HEK293 (cell line): ENCODE results near the gene HOXB9.

ENCODE experiments used
- BCL11B ChIP-seq: fragments of 450-650 bp; formaldehyde crosslinking; IDR thresholded peaks from 2 replicates; pipeline ENCODE4 v1.5.1; 2016; ENCODE audit warnings: low read depth, missing biosample characterization, missing genetic modification characterization
- CTCF ChIP-seq: fragments of 450-650 bp; formaldehyde crosslinking; IDR thresholded peaks from 2 replicates; pipeline ENCODE4 v1.5.1; 2016; ENCODE audit warnings: missing biosample characterization, missing genetic modification characterization
- KLF8 ChIP-seq: fragments of 450-650 bp; formaldehyde crosslinking; IDR thresholded peaks from 2 replicates; pipeline ENCODE4 v1.5.1; 2016; ENCODE audit warnings: missing biosample characterization, missing genetic modification characterization
- MZF1 ChIP-seq: fragments of 450-650 bp; formaldehyde crosslinking; IDR thresholded peaks from 2 replicates; pipeline ENCODE4 v1.5.1; 2017; ENCODE audit warnings: missing biosample characterization, missing genetic modification characterization, borderline replicate concordance
- PRDM1 ChIP-seq: fragments of 450-650 bp; formaldehyde crosslinking; IDR thresholded peaks from 2 replicates; pipeline ENCODE4; 2016; ENCODE audit warnings: missing biosample characterization, missing genetic modification characterization
- SP2 ChIP-seq: fragments of 450-650 bp; formaldehyde crosslinking; IDR thresholded peaks from 2 replicates; pipeline ENCODE4 v1.5.1; 2016; ENCODE audit warnings: missing biosample characterization, missing genetic modification characterization
- ZBTB44 ChIP-seq: fragments of 450-650 bp; IDR thresholded peaks from 2 replicates; pipeline ENCODE4 v1.5.1; 2018; ENCODE audit warnings: missing biosample characterization, mild to moderate bottlenecking, missing genetic modification characterization
- ZNF138 ChIP-seq: fragments of 450-650 bp; formaldehyde crosslinking; IDR thresholded peaks from 2 replicates; pipeline ENCODE4 v1.5.1; 2016; ENCODE audit warnings: missing biosample characterization, missing genetic modification characterization, borderline replicate concordance
- ZNF146 ChIP-seq: fragments of 450-650 bp; formaldehyde crosslinking; IDR thresholded peaks from 2 replicates; pipeline ENCODE4 v1.5.1; 2016; ENCODE audit warnings: missing biosample characterization, missing genetic modification characterization
- ZNF16 ChIP-seq: fragments of 450-650 bp; formaldehyde crosslinking; IDR thresholded peaks from 2 replicates; pipeline ENCODE4 v1.5.1; 2016; ENCODE audit warnings: low read depth, missing biosample characterization, missing genetic modification characterization
- ZNF18 ChIP-seq: fragments of 450-650 bp; formaldehyde crosslinking; IDR thresholded peaks from 2 replicates; pipeline ENCODE4 v1.5.1; 2016; ENCODE audit warnings: missing biosample characterization, missing genetic modification characterization
- ZNF184 ChIP-seq: fragments of 450-650 bp; IDR thresholded peaks from 2 replicates; pipeline ENCODE4 v1.5.1; 2018; ENCODE audit warnings: missing biosample characterization, mild to moderate bottlenecking, missing genetic modification characterization
- ZNF248 ChIP-seq: fragments of 450-650 bp; formaldehyde crosslinking; IDR thresholded peaks from 2 replicates; pipeline ENCODE4 v1.5.1; 2017; ENCODE audit warnings: missing biosample characterization, missing genetic modification characterization
- ZNF26 ChIP-seq: fragments of 450-650 bp; formaldehyde crosslinking; IDR thresholded peaks from 2 replicates; pipeline ENCODE4 v1.5.1; 2016; ENCODE audit warnings: missing biosample characterization, missing genetic modification characterization
- ZNF391 ChIP-seq: fragments of 450-650 bp; formaldehyde crosslinking; IDR thresholded peaks from 2 replicates; pipeline ENCODE4 v1.5.1; 2016; ENCODE audit warnings: low read depth, missing biosample characterization, missing genetic modification characterization, borderline replicate concordance
- ZNF48 ChIP-seq: fragments of 450-650 bp; formaldehyde crosslinking; IDR thresholded peaks from 2 replicates; pipeline ENCODE4 v1.5.1; 2016; ENCODE audit warnings: missing biosample characterization, missing genetic modification characterization
- ZNF555 ChIP-seq: fragments of 450-650 bp; formaldehyde crosslinking; conservative IDR thresholded peaks from 2 replicates; pipeline ENCODE4 v1.5.1; 2017; ENCODE audit warnings: missing biosample characterization, mild to moderate bottlenecking, missing genetic modification characterization, inconsistent platforms
- ZNF560 ChIP-seq: fragments of 450-650 bp; formaldehyde crosslinking; IDR thresholded peaks from 2 replicates; pipeline ENCODE4 v1.5.1; 2017; ENCODE audit warnings: missing biosample characterization, missing genetic modification characterization, borderline replicate concordance
- ZNF623 ChIP-seq: fragments of 450-650 bp; formaldehyde crosslinking; IDR thresholded peaks from 2 replicates; pipeline ENCODE4 v1.5.1; 2016; ENCODE audit warnings: missing biosample characterization, missing genetic modification characterization
- ZNF747 ChIP-seq: fragments of 450-650 bp; formaldehyde crosslinking; IDR thresholded peaks from 2 replicates; pipeline ENCODE4 v1.5.1; 2016; ENCODE audit warnings: missing biosample characterization, missing genetic modification characterization
- ZNF76 ChIP-seq: fragments of 450-650 bp; formaldehyde crosslinking; IDR thresholded peaks from 2 replicates; pipeline ENCODE4; 2016; ENCODE audit warnings: low read depth, missing biosample characterization, missing genetic modification characterization, borderline replicate concordance
- ZNF837 ChIP-seq: fragments of 450-650 bp; formaldehyde crosslinking; IDR thresholded peaks from 2 replicates; pipeline ENCODE4 v1.5.1; 2016; ENCODE audit warnings: missing biosample characterization, missing genetic modification characterization
- TF ChIP-seq, protein P1 (sequence below): fragments of 450-650 bp; formaldehyde crosslinking; IDR thresholded peaks from 2 replicates; pipeline ENCODE4 v1.5.1; 2016; ENCODE audit warnings: missing biosample characterization, missing genetic modification characterization
- TF ChIP-seq, protein P2 (sequence below): fragments of 450-650 bp; formaldehyde crosslinking; IDR thresholded peaks from 2 replicates; pipeline ENCODE4 v1.5.1; 2017; ENCODE audit warnings: missing biosample characterization, missing genetic modification characterization
- TF ChIP-seq, protein P3 (sequence below): fragments of 450-650 bp; formaldehyde crosslinking; IDR thresholded peaks from 2 replicates; pipeline ENCODE4 v1.5.1; 2016; ENCODE audit warnings: missing biosample characterization, missing genetic modification characterization, borderline replicate concordance

HOXB9 gene

DNA sequence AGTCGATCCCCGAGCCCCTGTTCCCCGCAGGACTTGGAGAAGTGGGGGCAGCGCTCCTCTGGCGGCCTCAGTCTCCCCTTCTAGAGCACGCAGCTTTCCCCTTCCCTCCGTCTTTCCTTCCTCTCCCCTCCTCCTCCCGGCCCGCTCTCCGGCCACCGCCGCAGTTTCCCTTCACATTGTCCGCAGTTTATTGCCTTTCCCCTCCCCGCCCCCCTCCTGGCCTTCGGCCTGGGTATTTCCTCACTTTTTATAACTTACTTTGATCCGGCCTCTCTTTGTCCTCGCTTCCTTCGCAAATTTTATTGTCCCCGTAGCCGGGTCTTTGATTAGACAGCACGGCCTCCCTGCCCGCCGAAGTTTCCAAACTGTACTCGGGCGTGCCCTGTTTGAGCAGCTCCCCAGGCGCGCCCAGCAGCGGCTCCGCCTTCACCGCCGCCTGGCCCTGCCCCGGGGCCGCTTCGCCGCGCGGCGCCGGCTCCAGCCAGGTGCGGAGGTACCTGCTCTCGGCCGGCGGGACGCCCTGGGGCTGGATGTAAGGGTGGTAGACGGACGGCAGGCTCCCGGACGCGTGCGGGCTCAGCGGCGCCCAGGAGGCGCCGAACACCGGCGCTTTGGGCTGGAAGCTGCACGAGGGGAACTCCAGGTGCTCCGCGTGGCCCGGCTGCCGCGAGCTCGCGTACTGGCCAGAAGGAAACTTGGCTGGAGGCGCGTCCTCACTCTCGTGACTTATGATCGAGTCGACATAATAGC, 488 bp downstream of the HOXB9 start (continued):
- TF ChIP-seq ZNF623 (tag by site-specific recombination) (no peak), PRDM1 (tag by site-specific recombination) (peak; percentile 69), KLF8 (tag by site-specific recombination) (peak; percentile 59; the same call in 1 of the 2 replicates), CTCF (tag by site-specific recombination) (no peak), BCL11B (tag by site-specific recombination) (0 out of 2 replicates have a peak, but pooled peaks have one; percentile 15), ZNF560 (tag by site-specific recombination) (no peak), ZNF184 (tag by site-specific recombination) (no peak), MZF1 (tag by site-specific recombination) (no peak), ZNF76 (tag by site-specific recombination) (no peak), ZNF146 (0 out of 2 replicates have a peak, but pooled peaks have one; percentile 15), ZNF837 (tag by site-specific recombination) (0 out of 2 replicates have a peak, but pooled peaks have one; percentile 26), ZNF555 (no peak), ZNF747 (tag by site-specific recombination) (no peak), ZBTB44 (tag by site-specific recombination) (0 out of 2 replicates have a peak, but pooled peaks have one; percentile 5), ZNF248 (tag by site-specific recombination) (no peak), ZNF18 (tag by site-specific recombination) (no peak; the same call in 1 of the 2 replicates), ZNF48 (no peak), ZNF391 (peak; percentile 40; the same call in 1 of the 2 replicates), ZNF16 (tag by site-specific recombination) (no peak), ZNF26 (tag by site-specific recombination) (no peak), SP2 (tag by site-specific recombination) (peak; percentile 45), ZNF138 (no peak)
- TF ChIP-seq, protein P1, sequence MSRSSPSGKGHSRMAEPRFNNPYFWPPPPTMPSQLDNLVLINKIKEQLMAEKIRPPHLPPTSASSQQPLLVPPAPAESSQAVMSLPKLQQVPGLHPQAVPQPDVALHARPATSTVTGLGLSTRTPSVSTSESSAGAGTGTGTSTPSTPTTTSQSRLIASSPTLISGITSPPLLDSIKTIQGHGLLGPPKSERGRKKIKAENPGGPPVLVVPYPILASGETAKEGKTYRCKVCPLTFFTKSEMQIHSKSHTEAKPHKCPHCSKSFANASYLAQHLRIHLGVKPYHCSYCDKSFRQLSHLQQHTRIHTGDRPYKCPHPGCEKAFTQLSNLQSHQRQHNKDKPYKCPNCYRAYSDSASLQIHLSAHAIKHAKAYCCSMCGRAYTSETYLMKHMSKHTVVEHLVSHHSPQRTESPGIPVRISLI (tag by site-specific recombination), result no peak
- TF ChIP-seq, protein P2, sequence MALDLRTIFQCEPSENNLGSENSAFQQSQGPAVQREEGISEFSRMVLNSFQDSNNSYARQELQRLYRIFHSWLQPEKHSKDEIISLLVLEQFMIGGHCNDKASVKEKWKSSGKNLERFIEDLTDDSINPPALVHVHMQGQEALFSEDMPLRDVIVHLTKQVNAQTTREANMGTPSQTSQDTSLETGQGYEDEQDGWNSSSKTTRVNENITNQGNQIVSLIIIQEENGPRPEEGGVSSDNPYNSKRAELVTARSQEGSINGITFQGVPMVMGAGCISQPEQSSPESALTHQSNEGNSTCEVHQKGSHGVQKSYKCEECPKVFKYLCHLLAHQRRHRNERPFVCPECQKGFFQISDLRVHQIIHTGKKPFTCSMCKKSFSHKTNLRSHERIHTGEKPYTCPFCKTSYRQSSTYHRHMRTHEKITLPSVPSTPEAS (tag by site-specific recombination), result no peak; the same call in 1 of the 2 replicates
- TF ChIP-seq, protein P3, sequence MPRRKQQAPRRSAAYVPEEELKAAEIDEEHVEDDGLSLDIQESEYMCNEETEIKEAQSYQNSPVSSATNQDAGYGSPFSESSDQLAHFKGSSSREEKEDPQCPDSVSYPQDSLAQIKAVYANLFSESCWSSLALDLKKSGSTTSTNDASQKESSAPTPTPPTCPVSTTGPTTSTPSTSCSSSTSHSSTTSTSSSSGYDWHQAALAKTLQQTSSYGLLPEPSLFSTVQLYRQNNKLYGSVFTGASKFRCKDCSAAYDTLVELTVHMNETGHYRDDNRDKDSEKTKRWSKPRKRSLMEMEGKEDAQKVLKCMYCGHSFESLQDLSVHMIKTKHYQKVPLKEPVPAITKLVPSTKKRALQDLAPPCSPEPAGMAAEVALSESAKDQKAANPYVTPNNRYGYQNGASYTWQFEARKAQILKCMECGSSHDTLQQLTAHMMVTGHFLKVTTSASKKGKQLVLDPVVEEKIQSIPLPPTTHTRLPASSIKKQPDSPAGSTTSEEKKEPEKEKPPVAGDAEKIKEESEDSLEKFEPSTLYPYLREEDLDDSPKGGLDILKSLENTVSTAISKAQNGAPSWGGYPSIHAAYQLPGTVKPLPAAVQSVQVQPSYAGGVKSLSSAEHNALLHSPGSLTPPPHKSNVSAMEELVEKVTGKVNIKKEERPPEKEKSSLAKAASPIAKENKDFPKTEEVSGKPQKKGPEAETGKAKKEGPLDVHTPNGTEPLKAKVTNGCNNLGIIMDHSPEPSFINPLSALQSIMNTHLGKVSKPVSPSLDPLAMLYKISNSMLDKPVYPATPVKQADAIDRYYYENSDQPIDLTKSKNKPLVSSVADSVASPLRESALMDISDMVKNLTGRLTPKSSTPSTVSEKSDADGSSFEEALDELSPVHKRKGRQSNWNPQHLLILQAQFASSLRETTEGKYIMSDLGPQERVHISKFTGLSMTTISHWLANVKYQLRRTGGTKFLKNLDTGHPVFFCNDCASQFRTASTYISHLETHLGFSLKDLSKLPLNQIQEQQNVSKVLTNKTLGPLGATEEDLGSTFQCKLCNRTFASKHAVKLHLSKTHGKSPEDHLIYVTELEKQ (tag by site-specific recombination), result 0 out of 2 replicates have a peak, but pooled peaks have one; percentile 21
